Liver (tissue), 3 donors: ENCODE measurements around the gene SCAMP5.

Experiments used
- CTCF ChIP-seq: fragments of 150-350 bp; IDR thresholded peaks from 2 replicates; pipeline ENCODE4 v1.5.1; 2017; ENCODE audit warnings: improper control_type of control experiment, low read depth, low read length; ENCODE audit not compliant: missing input control
- REST ChIP-seq: IDR thresholded peaks from 2 replicates; pipeline ENCODE4 v1.6.1; 2016; ENCODE audit warnings: antibody characterized with exemption, mild to moderate bottlenecking
- SP1 ChIP-seq: IDR thresholded peaks from 2 replicates; pipeline ENCODE4 v1.6.1; 2018; ENCODE audit warnings: antibody characterized with exemption, mild to moderate bottlenecking
- donor health status: healthy.
- donor health status: healthy.

- TF ChIP-seq REST: no peak
- TF ChIP-seq CTCF: peak; percentile 34
- no peak for TF ChIP-seq SP1
Measured at GRCh38 chr15:74958320-74958907, 36.9 kb upstream of the SCAMP5 start.
